CD4-positive, alpha-beta T cell treated with Interleukin-17A for 4 hours (primary cell): ENCODE measurements around the gene ANKFY1.
A peak's percentile ranks its signal among the peaks of the same experiment; 100 is the strongest.

ENCODE experiments used
- DNase-seq: peaks from one replicate; pipeline ENCODE4 v3.0.0-alpha.2; 2020; ENCODE audit warnings: mixed read lengths

Gene ANKFY1, protein sequence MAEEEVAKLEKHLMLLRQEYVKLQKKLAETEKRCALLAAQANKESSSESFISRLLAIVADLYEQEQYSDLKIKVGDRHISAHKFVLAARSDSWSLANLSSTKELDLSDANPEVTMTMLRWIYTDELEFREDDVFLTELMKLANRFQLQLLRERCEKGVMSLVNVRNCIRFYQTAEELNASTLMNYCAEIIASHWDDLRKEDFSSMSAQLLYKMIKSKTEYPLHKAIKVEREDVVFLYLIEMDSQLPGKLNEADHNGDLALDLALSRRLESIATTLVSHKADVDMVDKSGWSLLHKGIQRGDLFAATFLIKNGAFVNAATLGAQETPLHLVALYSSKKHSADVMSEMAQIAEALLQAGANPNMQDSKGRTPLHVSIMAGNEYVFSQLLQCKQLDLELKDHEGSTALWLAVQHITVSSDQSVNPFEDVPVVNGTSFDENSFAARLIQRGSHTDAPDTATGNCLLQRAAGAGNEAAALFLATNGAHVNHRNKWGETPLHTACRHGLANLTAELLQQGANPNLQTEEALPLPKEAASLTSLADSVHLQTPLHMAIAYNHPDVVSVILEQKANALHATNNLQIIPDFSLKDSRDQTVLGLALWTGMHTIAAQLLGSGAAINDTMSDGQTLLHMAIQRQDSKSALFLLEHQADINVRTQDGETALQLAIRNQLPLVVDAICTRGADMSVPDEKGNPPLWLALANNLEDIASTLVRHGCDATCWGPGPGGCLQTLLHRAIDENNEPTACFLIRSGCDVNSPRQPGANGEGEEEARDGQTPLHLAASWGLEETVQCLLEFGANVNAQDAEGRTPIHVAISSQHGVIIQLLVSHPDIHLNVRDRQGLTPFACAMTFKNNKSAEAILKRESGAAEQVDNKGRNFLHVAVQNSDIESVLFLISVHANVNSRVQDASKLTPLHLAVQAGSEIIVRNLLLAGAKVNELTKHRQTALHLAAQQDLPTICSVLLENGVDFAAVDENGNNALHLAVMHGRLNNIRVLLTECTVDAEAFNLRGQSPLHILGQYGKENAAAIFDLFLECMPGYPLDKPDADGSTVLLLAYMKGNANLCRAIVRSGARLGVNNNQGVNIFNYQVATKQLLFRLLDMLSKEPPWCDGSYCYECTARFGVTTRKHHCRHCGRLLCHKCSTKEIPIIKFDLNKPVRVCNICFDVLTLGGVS

DNA sequence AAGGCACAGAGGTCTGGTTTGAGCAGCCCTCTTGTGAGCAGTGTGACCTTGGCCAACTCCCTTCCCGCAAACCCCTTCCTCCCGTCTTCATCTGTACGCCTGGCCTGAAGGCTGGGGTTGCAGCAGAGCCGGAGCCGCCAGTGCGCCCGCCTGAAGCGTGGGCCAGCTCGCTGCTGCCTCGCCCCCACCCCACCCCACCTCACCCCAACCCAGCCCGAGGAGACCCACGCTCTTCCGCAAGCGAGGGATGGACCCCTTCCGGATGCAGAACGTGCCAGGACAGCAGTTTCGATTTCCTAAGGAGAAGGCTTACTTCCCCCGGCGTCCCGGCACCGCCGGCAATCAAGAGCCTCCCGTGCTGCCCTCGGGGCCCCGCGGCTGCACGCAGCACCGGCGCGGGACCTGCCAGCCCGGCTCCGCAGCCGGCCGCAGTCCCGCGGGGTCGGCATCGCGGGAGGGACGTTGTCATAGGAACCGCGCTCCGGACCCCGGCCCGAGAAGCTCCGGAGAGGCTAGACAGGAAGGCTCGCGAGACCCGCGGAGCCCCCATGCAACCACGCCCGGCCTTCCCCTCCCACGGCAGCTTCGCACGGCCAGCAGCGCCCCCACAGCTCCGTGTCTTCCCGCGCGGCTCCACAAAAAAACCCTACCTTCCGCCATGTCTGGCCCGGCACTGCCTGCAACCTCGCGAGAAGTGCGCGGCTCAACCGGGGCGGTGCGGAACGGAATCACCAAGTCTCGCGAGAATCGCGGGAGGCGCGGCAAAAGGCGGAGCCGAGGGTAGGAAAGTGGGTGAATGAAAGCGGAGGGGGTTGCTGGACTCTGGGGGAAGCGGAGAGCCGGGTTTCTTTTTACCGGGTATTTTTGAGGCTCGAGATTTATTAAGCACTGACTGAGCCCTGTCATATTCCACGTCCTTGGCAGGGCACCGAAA lies at the start of gene ANKFY1:
ANKFY1 (minus strand) TSS at position 698 of the 934 bp plus-strand sequence; CDS start at position 660, 38 bp downstream.
- DNase-seq = peak; percentile 97

DNA sequence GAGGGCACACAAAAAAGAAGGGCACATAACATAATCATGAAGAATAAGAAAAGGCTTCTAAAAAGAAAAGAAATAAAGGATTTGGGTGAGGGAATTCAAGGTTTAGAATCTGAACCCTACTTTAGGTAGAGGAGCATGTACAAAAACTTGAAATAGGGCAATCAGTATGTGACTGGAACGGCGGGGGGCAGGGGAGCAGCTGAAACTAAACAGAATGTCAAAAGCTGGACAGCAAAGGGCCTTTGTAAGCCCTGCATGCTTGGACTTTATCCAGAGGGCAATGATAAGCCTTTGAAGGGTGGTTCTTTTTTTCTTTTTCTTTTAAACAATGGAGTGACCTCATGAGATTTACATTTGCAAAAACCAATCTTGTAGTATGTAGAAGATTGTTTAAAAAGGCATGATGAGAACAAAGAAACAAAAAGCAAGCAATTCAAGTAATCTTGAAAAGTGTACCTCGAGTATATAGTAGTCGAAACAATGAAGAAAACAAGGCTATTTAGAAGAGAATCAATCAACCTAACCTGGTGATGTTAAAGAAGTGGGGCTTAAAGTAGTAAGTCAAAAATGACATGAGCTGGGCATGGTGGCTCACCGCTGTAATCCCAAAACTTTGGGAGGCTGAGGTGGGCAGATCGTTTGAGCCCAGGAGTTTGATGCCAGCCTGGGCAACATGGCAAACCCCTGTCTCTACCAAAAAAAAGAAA lies 46.7 kb upstream of the ANKFY1 start:
- no peak for DNase-seq

DNA sequence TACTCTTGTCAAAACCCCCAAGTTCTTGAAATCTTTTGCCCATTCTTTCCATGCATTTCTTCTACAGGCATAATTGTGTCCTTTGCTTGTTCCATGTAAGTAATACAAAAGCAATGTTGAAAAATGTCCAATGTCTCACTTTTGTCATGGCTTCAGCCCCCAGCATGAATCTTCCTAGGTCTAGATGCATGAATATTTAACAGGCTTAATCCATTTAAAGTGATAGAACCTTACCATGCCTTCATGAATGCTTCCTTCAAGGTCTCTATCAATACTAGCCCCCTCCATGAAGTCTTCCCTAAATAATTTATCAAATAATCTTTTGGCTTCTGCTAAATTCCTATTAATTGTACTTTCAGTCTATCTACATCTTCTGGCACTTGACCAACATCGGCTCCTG lies 46.1 kb upstream of the ANKFY1 start:
- DNase-seq = no peak

DNA sequence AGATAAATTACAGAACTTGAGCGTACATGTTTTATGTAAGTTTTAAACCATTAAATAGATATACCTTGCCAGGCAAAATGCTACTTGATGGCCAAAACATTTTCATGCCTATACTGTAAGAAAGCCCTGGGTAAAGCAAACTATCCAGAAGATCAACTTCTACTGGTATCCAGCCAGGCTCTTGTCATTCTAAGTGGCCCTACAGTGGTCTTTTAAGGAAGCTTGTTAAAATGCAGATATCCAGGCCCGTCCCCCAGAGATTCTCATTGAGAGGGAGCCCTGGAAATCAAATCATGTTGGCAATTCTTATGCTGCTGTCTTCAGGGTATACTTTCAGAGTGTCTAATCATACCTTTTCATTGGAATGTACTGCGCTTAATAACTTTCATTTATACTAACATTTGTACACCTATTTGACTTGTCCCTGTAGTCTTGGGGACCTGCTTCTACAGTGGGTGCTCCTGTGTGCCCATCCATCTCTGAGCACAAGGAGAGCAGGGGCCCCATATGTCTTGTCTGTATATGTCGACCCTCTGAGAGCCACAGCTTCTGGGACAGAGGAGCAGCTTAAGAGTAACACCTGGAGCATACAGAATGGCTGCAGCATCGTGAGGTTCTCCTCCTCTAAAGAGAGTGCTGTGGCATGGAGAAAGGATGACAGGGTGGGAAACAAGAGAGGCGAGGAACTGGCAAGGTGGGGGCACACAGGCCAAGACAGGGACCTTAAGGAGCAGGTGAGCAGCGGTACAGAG lies 43.6 kb upstream of the ANKFY1 start:
- no peak for DNase-seq

DNA sequence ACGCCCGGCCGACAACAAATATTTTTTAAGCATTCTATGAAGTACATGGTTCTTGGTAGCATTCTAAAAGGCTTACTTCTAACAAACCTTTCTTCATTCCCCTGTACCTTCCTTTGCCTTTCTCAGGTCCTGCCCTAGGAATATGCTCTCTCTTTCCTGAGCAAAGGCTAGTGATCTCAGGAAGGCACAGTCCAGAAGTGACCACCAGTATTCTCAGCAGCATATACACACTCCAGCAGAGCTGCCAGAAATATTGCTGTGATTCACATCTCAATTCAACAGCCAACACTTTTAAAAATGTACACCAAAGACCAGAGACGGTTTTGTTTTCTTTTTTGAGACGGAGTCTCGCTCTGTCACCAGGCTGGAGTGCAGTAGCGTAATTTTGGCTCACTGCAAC lies 41.4 kb upstream of the ANKFY1 start:
- no peak for DNase-seq

DNA sequence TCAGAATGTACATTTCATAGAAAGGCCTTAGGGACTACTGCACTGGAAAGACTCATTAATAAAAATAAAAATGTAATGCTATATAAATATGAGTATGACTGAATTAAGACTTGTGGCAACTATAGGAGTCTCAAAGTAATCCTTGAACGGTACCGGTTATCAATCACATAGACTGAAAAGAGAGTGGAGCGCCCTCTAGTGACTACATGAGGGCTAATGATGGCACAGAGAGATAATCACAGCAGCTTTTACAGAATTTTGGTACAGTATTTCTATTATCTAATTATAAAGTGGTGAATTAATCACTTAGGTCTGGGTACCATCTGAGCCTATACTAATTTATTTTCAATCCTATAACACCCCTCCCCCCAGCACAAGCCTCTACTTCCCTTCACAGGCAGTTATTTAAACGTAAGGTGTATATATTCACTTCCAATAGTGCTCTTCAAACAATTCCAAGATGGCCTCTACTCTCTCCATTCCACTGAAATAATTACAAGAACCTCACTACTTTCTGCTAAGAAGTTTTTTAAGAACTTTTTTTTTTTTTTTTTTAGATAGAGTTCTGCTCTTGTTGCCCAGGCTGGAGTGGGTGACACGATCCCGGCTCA lies 40.7 kb upstream of the ANKFY1 start:
- peak; percentile 74 for DNase-seq

DNA sequence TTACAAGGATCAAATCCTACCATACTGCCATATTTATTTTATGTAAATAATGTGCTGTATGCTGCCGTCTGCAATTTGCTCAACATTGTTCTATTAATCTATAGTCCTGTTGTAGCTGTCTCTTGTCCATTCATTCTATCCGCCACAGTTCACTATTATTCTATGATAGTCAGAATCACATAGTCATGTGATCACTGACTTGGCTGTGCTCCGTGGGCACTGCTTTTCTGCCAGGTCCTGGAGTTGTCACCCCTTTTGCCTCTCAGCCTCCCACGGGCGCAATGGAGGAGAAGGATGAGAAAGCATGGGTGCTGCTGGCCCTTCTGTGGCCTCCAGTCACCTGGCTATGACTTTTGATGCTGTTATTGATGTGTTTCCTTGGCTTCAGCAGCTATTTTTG lies 37.3 kb upstream of the ANKFY1 start:
- DNase-seq = no peak

DNA sequence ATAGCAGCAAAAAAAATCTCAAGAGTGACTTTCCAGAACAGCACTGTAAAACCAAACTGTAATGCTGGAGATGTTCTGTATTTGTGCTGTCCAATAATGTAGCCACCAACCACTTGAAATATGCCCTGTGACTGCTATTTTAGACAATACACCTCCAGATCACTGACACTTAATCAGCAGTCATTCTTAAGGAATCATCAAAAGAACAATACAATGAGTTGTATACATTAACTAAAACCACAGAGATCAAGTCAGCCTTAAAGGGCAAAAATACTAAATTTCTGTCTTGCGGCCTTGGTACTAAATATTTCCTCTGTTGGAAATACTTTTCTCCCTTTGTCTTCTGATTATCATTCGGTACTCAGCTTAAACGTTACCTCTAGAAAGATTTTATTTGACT lies 33.6 kb upstream of the ANKFY1 start:
- DNase-seq = no peak

DNA sequence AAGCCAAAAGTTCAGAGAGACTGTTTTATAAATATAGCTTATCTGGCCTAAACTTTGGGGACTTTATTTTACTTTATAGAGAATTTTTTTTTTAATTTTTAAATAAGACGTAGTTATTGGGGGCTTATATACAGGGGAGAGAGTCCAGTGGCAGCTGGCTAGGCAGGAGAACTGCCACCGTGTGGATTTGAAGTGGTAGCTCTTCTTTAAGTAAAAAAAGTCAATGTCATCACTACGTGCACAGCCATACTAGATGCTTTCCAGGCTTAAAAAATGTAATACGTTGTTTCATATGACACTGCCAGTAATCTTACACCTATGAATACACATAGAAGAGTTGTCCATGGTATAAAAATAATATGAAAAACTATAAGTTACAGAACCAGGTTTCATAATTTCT lies 31.9 kb upstream of the ANKFY1 start:
- DNase-seq = no peak

DNA sequence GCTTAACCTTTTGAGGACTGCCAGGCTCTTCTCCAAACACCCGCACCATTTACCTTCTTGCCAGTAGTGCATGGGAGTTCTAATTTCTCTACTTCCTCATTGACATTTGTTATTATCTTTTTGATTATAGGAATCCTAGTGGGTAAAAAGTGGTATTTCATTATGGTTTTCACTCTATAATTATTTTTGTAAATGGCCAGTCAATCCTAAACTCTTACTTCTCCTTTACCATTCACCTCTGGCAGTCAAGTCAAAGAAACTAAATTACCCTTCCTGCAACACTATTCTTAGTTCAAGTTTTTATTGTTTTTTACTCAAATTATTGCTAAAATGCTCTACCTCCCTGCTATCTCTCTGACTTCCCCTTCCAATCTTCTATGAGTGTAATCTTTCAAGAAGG lies 29.8 kb upstream of the ANKFY1 start:
- no peak for DNase-seq

DNA sequence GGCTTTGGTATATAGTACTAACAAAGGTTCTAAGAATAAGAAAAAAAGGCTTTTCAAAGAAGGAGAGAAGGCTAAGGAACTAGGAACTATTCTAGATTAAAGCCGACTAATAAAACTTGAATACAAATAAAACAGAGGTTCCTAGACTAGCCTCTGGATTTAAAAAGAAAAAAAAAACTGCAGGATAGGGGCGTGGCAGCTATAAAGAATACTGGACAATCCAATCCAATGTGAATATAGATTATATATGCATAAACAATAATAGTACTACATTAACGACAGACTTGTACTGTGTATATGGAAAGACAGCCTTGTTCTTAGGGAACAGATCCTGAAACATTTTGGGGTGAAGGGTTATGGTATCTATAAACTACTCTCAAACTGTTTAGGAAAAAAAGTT lies 23.9 kb upstream of the ANKFY1 start:
- DNase-seq = no peak

DNA sequence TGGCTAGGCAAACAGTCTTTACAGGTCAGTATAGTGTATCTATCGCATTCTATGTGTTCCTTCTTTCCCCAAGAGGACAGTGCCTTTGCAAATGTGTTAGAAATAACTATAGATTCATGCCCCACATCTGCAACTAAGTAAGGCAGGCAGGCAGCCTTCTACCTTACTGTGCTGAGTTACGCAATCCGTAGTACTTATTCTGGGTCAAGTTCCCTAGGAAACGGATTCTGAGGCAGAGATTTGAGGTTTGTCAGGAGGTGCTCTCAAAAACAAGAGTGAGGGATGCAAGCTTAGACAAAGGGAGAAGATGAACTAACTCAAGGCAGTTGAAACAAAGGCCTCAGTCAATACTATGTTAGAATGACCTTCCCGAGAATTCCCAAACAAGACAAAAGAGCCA lies 12.7 kb upstream of the ANKFY1 start:
- DNase-seq = no peak

DNA sequence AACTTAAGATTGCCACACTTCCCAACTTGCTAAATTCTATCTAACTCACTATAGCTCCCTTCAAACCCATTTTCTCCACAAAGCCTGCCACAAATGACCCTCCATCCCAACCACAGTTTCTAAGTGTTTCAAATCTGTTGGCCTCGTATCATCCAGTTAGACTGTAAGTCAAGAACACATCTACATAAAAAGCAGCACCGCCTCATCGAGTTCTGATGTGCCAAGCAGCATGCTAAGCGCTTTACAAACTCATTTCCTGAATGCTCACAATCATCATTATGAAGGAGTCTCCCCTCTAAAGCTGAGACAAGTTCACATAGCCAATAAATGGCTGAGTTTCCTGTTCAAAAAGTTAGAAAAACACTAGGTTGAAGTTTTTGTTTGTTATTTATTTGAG lies 9.2 kb upstream of the ANKFY1 start:
- DNase-seq = no peak

DNA sequence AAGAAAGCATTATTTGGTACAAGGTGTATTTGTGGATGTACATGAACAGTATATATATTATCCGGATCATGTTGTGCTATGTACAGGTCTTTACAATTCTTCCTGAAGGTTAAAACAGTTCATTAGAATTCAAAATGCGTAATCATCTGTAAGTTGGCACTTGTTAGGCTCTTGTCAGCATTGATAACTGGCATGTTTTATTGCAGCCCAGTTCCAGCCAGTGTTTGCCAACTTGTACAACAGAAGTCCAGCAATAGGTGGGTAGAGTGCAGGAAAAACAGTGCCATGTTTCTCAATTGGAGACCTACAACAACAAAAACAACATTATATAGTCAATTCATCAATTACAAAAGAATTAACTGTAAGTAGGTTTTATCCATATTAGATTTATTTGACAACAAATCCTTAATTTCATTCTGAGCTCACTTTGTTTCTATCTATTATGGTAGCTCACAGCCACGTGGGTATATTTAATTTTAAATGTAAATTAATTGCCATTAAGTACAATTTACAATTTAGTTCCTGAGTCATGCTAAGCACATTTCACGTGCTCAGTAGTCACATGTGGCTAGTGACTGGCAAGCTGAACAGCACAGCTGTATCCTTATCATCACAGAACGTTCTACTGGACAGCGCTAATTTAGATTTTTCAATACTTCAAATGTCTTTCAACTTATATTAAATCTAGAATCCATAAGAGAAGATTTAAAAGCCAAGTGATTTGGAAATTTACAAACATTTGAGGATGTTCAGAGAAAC lies 8.6 kb upstream of the ANKFY1 start:
- DNase-seq = no peak

DNA sequence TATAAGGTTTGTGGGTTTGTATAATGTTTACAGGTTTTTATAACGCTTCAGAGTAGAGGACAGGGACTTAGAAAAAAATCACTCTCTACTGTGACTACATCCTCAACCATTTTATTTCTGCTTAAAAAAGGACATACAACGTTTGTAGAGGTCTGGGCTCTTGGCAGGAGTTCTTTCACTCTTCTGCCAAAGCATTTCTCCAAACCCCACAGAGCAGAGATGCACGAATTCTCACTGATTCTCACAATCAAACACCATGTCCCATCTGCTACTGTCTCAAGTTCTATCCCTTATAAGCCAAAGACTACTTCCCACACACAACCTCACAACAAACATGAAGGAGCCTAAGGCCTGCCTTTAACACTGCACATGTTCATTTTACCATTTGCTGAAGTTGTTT lies 7.0 kb upstream of the ANKFY1 start:
- no peak for DNase-seq

DNA sequence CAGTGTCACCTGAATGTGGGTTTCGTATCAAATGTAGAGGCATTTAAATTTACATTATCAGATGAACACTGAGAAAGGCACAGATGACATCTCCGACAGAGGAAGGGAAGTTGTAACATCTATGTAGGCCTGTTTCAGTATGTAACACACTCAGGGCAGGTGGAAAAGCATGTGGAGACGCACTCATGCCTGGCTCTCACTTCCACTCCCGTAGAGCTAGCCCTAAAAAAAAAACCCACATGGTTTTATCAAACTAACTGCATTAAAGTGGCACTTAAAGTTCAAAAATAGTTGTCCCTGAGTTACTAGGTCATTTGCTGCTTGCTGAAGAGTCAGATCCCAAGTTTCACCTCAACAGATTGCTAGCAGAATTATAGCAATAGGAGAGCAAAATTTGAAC lies 6.1 kb upstream of the ANKFY1 start:
- DNase-seq = no peak

DNA sequence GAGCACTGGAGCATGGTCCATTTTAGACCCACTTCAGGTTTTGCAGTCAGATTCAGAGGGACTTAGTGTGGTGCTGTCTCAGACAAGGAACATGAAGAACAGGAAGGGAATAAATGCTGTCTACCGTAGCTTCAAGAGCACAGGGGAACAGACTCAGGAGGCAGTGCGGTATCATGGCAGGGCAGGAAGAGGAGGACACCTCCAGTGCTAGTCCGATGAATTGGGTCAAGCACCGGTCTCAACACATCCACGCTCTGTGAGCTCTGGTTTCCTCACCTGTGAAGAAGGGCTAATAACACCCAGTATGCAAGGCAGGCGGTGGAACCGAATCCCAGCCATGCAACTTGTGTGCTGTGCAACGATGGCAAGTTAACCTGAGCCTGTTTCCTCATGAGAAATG lies 3.6 kb upstream of the ANKFY1 start:
- no peak for DNase-seq

DNA sequence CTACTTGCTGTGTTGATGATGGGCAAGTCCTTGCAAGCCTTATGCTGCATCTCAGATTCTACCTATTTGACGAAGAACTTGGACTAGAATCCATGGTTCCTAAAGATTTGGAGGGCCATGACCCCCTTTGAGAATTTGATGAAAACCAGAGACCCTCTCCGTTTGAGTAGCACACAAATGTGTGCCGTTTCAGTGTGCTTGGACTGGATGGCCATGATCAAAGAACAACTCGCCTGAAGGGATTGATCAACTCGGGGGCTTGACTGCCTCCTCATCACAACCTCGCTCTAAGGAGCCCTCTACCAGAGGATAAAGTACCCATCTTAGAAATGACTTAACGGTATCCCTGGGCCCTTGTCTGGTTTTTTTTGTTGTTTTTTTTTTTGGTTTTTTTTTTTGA lies 2.8 kb upstream of the ANKFY1 start:
- DNase-seq = no peak

DNA sequence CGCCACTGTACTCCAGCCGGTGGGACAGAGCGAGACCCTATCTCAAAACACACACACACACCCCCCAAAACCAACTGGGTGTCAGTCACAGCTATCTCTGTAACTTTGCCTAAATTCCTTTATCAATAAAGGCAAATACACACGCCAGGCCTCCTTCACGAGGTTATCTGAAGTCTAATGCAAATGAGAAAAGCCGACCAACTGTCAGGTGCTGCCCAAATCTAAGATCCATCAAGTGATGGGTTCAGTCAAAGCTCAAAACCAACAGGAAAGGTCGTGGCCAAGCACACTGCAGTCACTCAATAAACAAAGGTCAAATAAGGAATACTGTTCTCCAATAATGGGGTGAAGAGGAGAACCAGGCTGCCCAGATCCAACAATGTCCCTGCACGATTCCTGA lies 1.1 kb downstream of the ANKFY1 start:
- no peak for DNase-seq

DNA sequence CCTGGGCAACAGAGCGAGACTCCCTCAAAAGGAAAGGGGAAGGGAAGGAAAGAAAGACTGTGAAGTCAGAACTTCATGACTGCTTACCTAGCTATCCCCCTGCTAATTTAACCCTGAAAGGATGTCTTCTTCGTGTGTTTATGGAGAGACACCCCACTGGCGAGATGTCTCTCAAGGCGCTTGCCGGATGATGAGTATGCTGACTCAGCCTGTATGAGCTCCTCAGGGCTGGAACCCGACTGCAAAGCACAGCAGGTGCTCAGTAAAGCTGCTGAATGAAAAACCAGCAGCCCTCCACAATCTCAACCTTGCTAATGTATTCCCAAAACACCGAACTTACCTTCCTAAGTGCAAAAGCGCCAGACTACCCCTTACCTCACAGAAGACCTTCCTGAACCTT lies 2.3 kb downstream of the ANKFY1 start:
- DNase-seq = no peak
